GM19240 (cell line): ENCODE results near the gene RILP.

ENCODE experiments used
- DNase-seq: peaks from one replicate; pipeline ENCODE4 v3.0.0; 2011; ENCODE audit warnings: low spot score; ENCODE audit not compliant: insufficient read length

The RILP gene

DNA sequence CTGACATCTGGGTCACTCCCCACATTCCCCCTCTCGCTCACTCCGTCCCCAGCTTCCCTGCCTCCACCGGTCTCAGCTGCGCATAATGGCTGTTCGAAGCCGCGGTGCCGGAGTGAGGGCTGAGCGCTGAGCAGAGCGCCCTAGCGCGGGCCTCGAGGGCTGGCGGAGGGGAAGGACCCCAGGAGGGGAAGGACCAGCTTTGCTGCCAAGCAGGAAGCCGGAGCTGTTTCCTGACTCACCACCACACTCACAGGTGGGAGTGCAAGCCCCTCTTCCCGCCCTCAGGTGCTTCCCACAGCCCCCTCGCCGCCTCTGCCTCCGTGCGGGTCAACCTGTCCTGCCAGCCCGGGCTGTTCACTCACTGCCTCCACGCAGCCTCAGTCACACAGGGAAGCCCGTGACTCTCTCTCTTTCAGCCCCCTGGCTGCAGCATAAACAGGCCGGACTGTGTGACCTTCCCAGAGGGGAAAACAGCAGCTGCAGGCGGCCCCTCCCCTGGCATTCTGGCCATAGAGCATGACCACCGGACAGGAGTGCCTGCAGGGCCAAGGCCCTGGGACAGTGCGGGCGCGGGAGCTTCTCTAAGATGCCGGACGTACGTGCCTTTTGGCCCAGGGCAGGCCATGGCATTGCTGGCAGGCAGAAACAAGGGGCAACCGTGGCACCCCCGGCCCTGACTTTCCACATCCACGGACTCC, 44.7 kb downstream of the RILP start:
- DNase-seq: no peak

DNA sequence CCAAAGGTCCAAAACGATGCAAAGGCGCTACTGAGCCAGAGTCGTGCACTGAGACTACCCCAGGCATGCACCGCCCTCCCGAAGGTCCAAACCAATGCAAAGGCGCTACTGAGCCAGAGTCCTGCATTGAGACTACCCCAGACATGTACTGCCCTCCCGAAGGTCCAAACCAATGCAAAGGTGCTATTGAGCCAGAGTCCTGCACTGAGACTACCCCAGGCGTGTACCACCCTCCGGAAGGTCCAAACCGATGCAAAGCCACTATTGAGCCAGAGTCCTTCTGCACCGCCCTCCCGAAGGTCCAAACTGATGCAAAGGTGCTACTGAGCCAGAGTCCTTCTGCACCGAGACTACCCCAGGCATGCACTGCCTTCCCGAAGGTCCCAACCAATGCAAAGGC, 48.1 kb downstream of the RILP start:
- DNase-seq: no peak

DNA sequence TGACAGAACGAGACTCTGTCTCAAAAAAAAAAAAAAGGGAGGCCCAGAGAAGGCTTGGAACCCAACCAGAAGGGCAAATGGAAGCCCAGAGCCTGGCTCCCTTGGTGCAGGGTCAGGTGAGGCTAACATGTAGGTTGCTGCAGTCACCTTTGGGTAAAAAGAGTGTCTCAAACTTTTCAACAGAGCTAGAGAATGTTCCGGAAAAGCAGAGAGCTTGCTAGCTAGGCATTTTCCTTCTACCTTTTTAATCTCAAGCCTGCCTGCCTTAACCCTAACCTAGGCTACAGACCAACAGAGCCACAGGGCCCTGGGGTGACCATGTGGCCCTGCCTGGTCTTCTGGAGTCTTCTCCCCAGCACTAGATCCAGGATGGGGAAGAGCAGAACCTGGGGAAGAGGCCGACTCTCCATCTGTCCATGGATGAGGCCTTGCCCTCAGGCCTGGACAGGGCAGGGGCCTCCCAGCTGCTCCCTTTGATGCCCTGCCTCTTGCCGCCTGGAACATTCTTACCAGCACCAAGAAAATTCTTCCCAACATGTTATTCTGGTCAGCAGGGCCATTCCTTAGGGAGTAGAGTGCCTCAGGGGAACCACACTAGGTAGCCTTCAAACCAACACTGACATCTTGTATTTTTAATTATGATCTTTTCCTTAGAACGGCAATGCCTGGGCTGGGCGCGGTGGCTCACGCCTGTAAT, 51.1 kb downstream of the RILP start:
- DNase-seq: no peak

DNA sequence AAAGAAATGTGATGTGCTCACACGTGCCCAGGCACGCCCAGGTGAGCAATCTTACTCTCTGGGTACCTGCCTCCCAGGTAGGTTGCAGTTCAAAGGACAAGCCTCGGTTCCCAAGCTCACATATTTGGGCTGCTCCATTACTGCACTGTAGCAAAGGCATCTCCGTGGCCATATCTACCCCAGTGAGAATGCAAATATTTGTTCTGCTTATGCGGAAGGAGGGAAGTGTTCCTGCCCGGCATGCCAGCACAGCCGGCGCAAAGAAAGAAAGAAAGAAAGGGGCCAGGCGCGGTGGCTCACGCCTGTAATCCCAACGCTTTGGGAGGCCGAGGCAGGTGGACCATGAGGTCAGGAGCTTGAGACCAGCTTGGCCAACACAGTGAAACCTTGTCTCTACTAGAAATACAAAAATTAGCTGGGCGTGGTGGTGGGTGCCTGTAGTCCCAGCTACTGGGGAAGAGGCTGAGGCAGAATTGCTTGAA, 51.8 kb downstream of the RILP start:
- DNase-seq: no peak
